Measurements from ENCODE around the gene SAP30BP.

DNA sequence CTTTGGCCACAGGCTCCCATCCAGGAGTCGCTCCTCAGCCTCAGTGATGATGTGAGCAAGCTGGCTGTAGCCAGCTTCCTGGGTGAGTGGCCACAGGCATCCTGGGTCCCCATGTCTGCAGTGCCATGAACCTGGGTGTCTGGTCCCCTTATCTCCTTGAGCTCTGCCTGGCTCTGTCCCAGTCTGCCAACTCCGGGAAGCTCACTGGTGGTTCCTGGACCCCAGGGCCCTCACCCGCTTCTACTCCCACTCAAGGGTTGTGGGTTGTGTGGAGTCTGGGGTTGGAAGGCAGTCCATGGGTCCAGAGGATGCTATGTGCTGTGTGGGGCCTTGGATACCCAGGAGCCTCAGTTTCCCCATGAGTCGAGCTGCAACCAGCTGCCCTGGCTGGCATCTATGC, 45.6 kb upstream of the SAP30BP start:
- TF ChIP-seq POLR2A (IDR thresholded peaks at IDR 0.05) (no peak), EP300 (IDR thresholded peaks at IDR 0.05) (no peak)
- TF ChIP-seq, protein P1, sequence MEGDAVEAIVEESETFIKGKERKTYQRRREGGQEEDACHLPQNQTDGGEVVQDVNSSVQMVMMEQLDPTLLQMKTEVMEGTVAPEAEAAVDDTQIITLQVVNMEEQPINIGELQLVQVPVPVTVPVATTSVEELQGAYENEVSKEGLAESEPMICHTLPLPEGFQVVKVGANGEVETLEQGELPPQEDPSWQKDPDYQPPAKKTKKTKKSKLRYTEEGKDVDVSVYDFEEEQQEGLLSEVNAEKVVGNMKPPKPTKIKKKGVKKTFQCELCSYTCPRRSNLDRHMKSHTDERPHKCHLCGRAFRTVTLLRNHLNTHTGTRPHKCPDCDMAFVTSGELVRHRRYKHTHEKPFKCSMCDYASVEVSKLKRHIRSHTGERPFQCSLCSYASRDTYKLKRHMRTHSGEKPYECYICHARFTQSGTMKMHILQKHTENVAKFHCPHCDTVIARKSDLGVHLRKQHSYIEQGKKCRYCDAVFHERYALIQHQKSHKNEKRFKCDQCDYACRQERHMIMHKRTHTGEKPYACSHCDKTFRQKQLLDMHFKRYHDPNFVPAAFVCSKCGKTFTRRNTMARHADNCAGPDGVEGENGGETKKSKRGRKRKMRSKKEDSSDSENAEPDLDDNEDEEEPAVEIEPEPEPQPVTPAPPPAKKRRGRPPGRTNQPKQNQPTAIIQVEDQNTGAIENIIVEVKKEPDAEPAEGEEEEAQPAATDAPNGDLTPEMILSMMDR (IDR thresholded peaks at IDR 0.05), result no peak

Measured in gastroesophageal sphincter (tissue), 3 donors.